DND-41 (cell line): Measurements from ENCODE around the gene ARHGAP15.

ENCODE experiments used
- CTCF ChIP-seq: IDR thresholded peaks from 2 replicates; pipeline ENCODE4 v1.5.1; 2012; ENCODE audit warnings: borderline replicate concordance, low read length, moderate library complexity, mild to moderate bottlenecking; ENCODE audit not compliant: poor library complexity, severe bottlenecking; ENCODE audit errors: extremely low read depth
- EZH2 ChIP-seq: IDR thresholded peaks from 3 replicates; pipeline ENCODE4 v1.6.1; 2012; ENCODE audit warnings: borderline replicate concordance, low read depth, mild to moderate bottlenecking, moderate library complexity, low read length, inconsistent platforms; ENCODE audit not compliant: severe bottlenecking

DNA sequence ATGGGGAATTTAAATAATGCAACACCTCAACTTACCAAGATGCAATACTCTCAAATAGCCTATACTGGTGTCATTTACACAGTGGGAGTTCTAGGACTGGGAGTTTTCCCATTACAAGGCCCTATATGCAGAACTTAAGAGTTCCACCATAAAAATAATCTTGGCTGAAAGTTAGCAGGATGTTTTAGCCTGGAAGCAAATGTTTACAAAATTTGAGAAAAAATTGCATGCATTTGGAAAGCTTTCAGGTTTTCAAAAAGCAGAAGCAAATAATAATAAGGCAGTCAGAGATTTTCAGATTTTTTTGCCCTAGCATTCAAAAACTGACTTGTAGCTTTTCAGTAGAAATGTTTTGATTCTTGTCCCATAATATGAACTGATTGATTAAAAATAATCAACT is 397.3 kb downstream of the ARHGAP15 start:
- TF ChIP-seq CTCF (no peak), EZH2 (no peak)
